Gastroesophageal sphincter (tissue), 4 donors: ENCODE data around the gene UBXN10. TPM values are rescaled to one million over a fixed set of nuclear protein-coding genes. Genes with fewer than 3 reads are reported as not detected.

Source experiments
- ATAC-seq: fragments of 150-250 bp; one replicate; pipeline ENCODE4 v1.9.1; 2016; ENCODE audit warnings: mild to moderate bottlenecking, moderate library complexity
- H3K27ac ChIP-seq, 4 donors: fragments of 200-600 bp; sonication (generic) in 3 of 4; 1 replicate in 3 of 4; 2 replicates in 1 of 4; pipeline ENCODE4 v1.5.1; 2016 to 2019
- H3K27me3 ChIP-seq: fragments of 200-600 bp; sonication (generic); one replicate; pipeline ENCODE4 v1.5.1; 2019
- H3K36me3 ChIP-seq, 2 donors: fragments of 200-600 bp; sonication (generic); one replicate each; pipeline ENCODE4 v1.5.1; 2019; ENCODE audit warnings: control low read depth in 1 of 2
- H3K4me1 ChIP-seq, 3 donors: fragments of 200-600 bp; sonication (generic); 1 replicate in 2 of 3; 2 replicates in 1 of 3; pipeline ENCODE4 v1.5.1; 2016 to 2019; ENCODE audit warnings: control low read depth in 2 of 3
- H3K4me3 ChIP-seq, 2 donors: fragments of 200-600 bp; sonication (generic); one replicate each; pipeline ENCODE4 v1.5.1; 2019; ENCODE audit warnings: mild to moderate bottlenecking in 1 of 2, moderate library complexity in 1 of 2
- H3K9me3 ChIP-seq, 3 donors: fragments of 200-600 bp; sonication (generic); one replicate each; pipeline ENCODE4 v1.5.1; 2017 to 2019; ENCODE audit warnings: control low read depth in 2 of 3
- CTCF ChIP-seq, 4 experiments: fragments of 200-600 bp in 2 of 4; fragments of 450-650 bp in 2 of 4; sonication (generic) in 1 of 4; IDR thresholded peaks; one replicate each; pipeline ENCODE4 v1.5.1; 2017 to 2019; ENCODE audit warnings: antibody characterized with exemption in 4 of 4, mild to moderate bottlenecking in 2 of 4, moderate library complexity in 2 of 4
- EP300 ChIP-seq: sonication (generic); formaldehyde crosslinking; IDR thresholded peaks from one replicate; pipeline ENCODE4 v1.6.1; 2017; ENCODE audit warnings: antibody characterized with exemption, mild to moderate bottlenecking
- POLR2A ChIP-seq, 2 donors: fragments of 450-650 bp; IDR thresholded peaks; one replicate each; pipeline ENCODE4 v1.6.1; 2017; ENCODE audit warnings: antibody characterized with exemption in 2 of 2, mild to moderate bottlenecking in 2 of 2, moderate library complexity in 1 of 2
- POLR2AphosphoS5 ChIP-seq: sonication (generic); formaldehyde crosslinking; IDR thresholded peaks from one replicate; pipeline ENCODE4 v1.6.1; 2017; ENCODE audit warnings: antibody characterized with exemption
- WGBS, 2 donors: methylation state at CpG; one replicate each; pipeline ENCODE4 v1.1.5; 2018; ENCODE audit warnings: low coverage in 1 of 2; 5-methylcytosine and 5-hydroxymethylcytosine counted together
- total RNA-seq, 4 donors: library from RNA; depleted of rRNA; stranded (reverse); fragments of >200 nt; gene quantifications; one replicate each; pipeline ENCODE4 v1.1.0, GENCODE V29; 2016

Gene UBXN10
- total RNA-seq, 4 donors from 2014 or later: 9.2 to 27.9 (median 18.8) TPM

- Histone ChIP-seq H3K27me3 (no peaks in the 10 kb centered on the region), H3K9me3 (no peaks in the 10 kb centered on the region), H3K36me3 (peaks cover 0 to 8% of the 10 kb centered on the region in 2 donors), H3K4me3 (no peak overlapping the region), H3K4me1 (peaks cover 0 to 62% (median 4%) of the 10 kb centered on the region in 3 donors), H3K27ac (peak overlapping the region in 1 of 4 donors; percentile 26)
- WGBS, 2 donors: 46 to 80% methylated on average over 2 of the region's 2 CpGs
- no peak for TF ChIP-seq POLR2AphosphoS5
- TF ChIP-seq CTCF (IDR thresholded peaks at IDR 0.05): no peak
- no peak for ATAC-seq
Observed at GRCh38 chr1:20194224-20194623, 8.3 kb downstream of the UBXN10 start.

- no peak overlapping the region for H3K4me3 ChIP-seq
- TF ChIP-seq POLR2A (IDR thresholded peaks at IDR 0.05): no peak
- no peak for TF ChIP-seq POLR2AphosphoS5
- TF ChIP-seq CTCF (IDR thresholded peaks at IDR 0.05): peak; percentile 40 to 80 (median 64)
- TF ChIP-seq EP300: no peak
- no peaks in the 10 kb centered on the region for H3K9me3 ChIP-seq
- WGBS, 2 donors: 37 to 41% methylated on average over 11 to 13 of the region's 15 CpGs
- peaks cover 0 to 8% of the 10 kb centered on the region in 2 donors for H3K36me3 ChIP-seq
- ATAC-seq: no peak
- no peaks in the 10 kb centered on the region for H3K27me3 ChIP-seq
- peak overlapping the region in 2 of 4 donors; percentile 26 to 41 for H3K27ac ChIP-seq
- peaks cover 0 to 56% (median 4%) of the 10 kb centered on the region in 3 donors for H3K4me1 ChIP-seq
Observed at GRCh38 chr1:20194757-20195461, 9.0 kb downstream of the UBXN10 start.

GRCh38 chr1:20195462-20195780 lies 9.5 kb downstream of the UBXN10 start:
- no peak for ATAC-seq
- 52 to 56% methylated on average over 4 of the region's 4 CpGs for WGBS, 2 donors

GRCh38 chr1:20197329-20197791 lies 11.5 kb downstream of the UBXN10 start:
- Histone ChIP-seq H3K9me3 (no peaks in the 10 kb centered on the region), H3K27me3 (no peaks in the 10 kb centered on the region), H3K4me1 (peaks cover 0 to 31% (median 0%) of the 10 kb centered on the region in 3 donors), H3K36me3 (no peaks in the 10 kb centered on the region), H3K27ac (no peak overlapping the region), H3K4me3 (no peak overlapping the region)
- TF ChIP-seq POLR2A (IDR thresholded peaks at IDR 0.05) (no peak), CTCF (IDR thresholded peaks at IDR 0.05) (no peak), EP300 (no peak), POLR2AphosphoS5 (no peak)
- WGBS, 2 donors: 58 to 60% methylated on average over 2 to 5 of the region's 6 CpGs
- ATAC-seq: no peak

More at GRCh38 chr1:20195462-20195780, 9.5 kb downstream of the UBXN10 start:
- TF ChIP-seq POLR2AphosphoS5 (no peak), POLR2A (IDR thresholded peaks at IDR 0.05) (no peak), EP300 (no peak), CTCF (IDR thresholded peaks at IDR 0.05) (no peak)
- no peaks in the 10 kb centered on the region for H3K9me3 ChIP-seq
- no peak overlapping the region for H3K27ac ChIP-seq
- no peaks in the 10 kb centered on the region for H3K27me3 ChIP-seq
- H3K4me1 ChIP-seq: peaks cover 0 to 50% (median 4%) of the 10 kb centered on the region in 3 donors
- peaks cover 0 to 8% of the 10 kb centered on the region in 2 donors for H3K36me3 ChIP-seq
- no peak overlapping the region for H3K4me3 ChIP-seq

GRCh38 chr1:20198296-20198695 lies 12.4 kb downstream of the UBXN10 start:
- no peak for TF ChIP-seq CTCF (IDR thresholded peaks at IDR 0.05)
- TF ChIP-seq POLR2A (IDR thresholded peaks at IDR 0.05): no peak
- no peak for TF ChIP-seq POLR2AphosphoS5
- TF ChIP-seq EP300: no peak
- Histone ChIP-seq H3K9me3 (no peaks in the 10 kb centered on the region), H3K36me3 (no peaks in the 10 kb centered on the region), H3K27ac (no peak overlapping the region), H3K4me3 (no peak overlapping the region), H3K27me3 (no peaks in the 10 kb centered on the region), H3K4me1 (peaks cover 0 to 22% (median 0%) of the 10 kb centered on the region in 3 donors)
- ATAC-seq: no peak
- WGBS, 2 donors: 62 to 89% methylated on average over 1 of the region's 1 CpG
